ENCODE data around the gene TGFBRAP1. TPM values are rescaled to one million over a fixed set of nuclear protein-coding genes. Genes with fewer than 3 reads are reported as not detected.

The TGFBRAP1 gene
- total and polyA plus RNA-seq, 2 donors (not counting 3 experiments of a cell fraction or from before 2014, with no cell fraction given), result 25.4 to 37.6 TPM

DNA sequence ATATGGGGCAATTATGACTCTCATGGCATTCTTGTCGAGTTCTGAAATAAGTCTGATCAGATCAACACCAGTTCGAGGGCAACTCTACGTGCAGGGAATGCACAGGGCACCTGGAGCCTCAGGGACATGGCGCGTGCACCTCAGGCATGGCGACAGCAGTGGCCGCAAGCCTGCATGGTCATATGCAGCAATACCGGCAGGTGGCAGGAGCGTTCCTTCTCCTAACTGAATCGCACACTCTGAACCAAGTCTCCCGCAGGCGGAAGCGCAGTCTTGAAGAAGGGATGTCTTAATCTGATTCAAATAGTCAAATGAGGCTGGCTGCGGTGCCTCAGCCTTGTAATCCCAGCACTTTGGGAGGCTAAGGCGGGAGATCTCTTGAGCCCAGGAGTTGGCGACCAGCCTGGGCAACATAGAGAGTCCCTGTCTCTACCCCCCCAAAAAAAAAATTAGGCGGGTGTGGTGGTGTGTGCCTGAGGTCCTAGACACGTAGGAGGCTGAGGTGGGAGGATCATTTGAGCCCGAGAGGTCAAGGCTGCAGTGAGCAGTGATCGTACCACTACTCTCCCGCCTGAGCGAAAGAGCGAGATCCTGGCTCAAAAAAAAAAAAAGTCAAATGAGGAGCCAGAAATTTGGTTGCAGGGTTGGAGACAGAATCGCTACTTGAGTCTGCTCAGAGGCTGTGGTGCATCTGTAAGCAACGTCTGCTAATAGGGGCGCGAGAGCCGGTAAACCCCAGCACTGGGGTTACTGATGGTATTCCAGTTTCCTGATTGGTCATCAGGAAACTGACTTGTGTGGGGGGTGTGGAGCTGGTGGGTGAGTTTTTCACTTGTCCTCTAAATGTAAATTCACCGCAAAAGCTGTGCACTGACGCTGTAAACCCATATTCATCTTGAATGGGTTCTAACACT, 40.5 kb upstream of the TGFBRAP1 start:
- H3K36me3 ChIP-seq (ENCODE audit: control insufficient read depth in 2 of 2, extremely low read depth in 1 of 2, insufficient read depth in 2 of 2, low read length in 2 of 2), result peaks cover 62 to 71% of the 10 kb centered on the region in 2 experiments
- peaks cover 76% of the 10 kb centered on the region for H3K79me2 ChIP-seq (ENCODE audit: control insufficient read depth, insufficient read depth, low read length)

More for the DNA sequence above, 40.5 kb upstream of the TGFBRAP1 start:
- peak; percentile 87 to 89 for TF ChIP-seq CTCF (IDR thresholded peaks at IDR 0.05; ENCODE audit: extremely low read depth in 1 of 2, insufficient read depth in 1 of 2, low read depth in 1 of 2, low read length in 2 of 2)
- TF ChIP-seq FOS (IDR thresholded peaks at IDR 0.05; ENCODE audit: borderline replicate concordance, insufficient read depth, low read length), result no peak
- TF ChIP-seq JUN (IDR thresholded peaks at IDR 0.05; ENCODE audit: borderline replicate concordance, insufficient read depth, insufficient read length, low read depth), result no peak
- no peak for TF ChIP-seq POLR2A (IDR thresholded peaks at IDR 0.05; ENCODE audit: low read depth, low read length)
- TF ChIP-seq GATA2 (IDR thresholded peaks at IDR 0.05; ENCODE audit: insufficient read depth, insufficient read length, low read depth, low read length), result no peak
- TF ChIP-seq MAX (IDR thresholded peaks at IDR 0.05; ENCODE audit: insufficient read depth, insufficient read length), result no peak
- TF ChIP-seq POLR2AphosphoS5 (IDR thresholded peaks at IDR 0.05; ENCODE audit: insufficient read depth, low read depth, low read length), result peak; percentile 9
- TF ChIP-seq MYC (IDR thresholded peaks at IDR 0.05; ENCODE audit: low read depth, low read length), result peak; percentile 55
- TF ChIP-seq EZH2 (IDR thresholded peaks at IDR 0.05; ENCODE audit: borderline replicate concordance, low read depth, low read length, severe bottlenecking), result no peak
- DNase-seq (ENCODE audit: low read depth, low spot score), result peak; percentile 85
- ChIA-PET POLR2A (interaction anchor here (0.6 kb wide), 1 partner anchor 15 kb away, joined by 3 read pairs; no protein-coding TSS in a partner anchor), CTCF (interaction anchor here (0.9 to 3.3 kb wide), 11 partner anchors 19 to 152 kb away, joined by 3 to 28 read pairs (median 4); no protein-coding TSS in a partner anchor)
- FAIRE-seq, result peak; percentile 86
- Histone ChIP-seq H4K20me1 (replicated peaks; ENCODE audit: control insufficient read depth, extremely low read depth, insufficient read depth, low read length) (peaks cover 2% of the 10 kb centered on the region), H3K4me1 (ENCODE audit: control insufficient read depth, extremely low read depth, insufficient read depth, low read length) (peaks cover 24% of the 10 kb centered on the region), H3K9me1 (replicated peaks; ENCODE audit: control insufficient read depth, extremely low read depth, insufficient read depth, low read length) (no peaks in the 10 kb centered on the region), H3K27me3 (ENCODE audit: control insufficient read depth in 2 of 2, insufficient read depth in 2 of 2, low read length in 2 of 2) (no peaks in the 10 kb centered on the region), H2AFZ (ENCODE audit: low read depth, low read length) (no peak overlapping the region), H3K4me3 (replicated peaks in 1 of 3; ENCODE audit: insufficient read depth in 1 of 3, low read depth in 1 of 3, low read length in 3 of 3) (no peak overlapping the region), H3K4me2 (ENCODE audit: insufficient read depth, low read length) (no peak overlapping the region), H3K27ac (ENCODE audit: insufficient read depth, low read depth, low read length) (peak overlapping the region; percentile 25), H3K9ac (replicated peaks; ENCODE audit: extremely low read depth, insufficient read depth, low read length) (no peak overlapping the region), H3K9me3 (replicated peaks; ENCODE audit: control insufficient read depth, insufficient read depth, low read length) (no peaks in the 10 kb centered on the region)
- BruUV-seq (replicated peaks), result no TSS peak
- intact Hi-C loops (cut with micrococcal nuclease), result loop anchor here (1.0 kb wide), 6 partner anchors 25 to 175 kb away; partner anchors contain the start of gene FHL2
- dilution Hi-C loops (cut with MboI; ENCODE audit: extremely low pct_ligation_motif_present, low sequenced_read_pairs), result no loop called here
